Left ventricle myocardium superior (tissue), 1 donor: ENCODE measurements around the gene TMEM201. TPM values are rescaled to one million over a fixed set of nuclear protein-coding genes. Genes with fewer than 3 reads are reported as not detected.

ENCODE experiments used
- ATAC-seq: fragments of 200-7000 bp; cut with Tn5 transposase; one replicate; pipeline ENCODE4 v1.9.1; 2020; ENCODE audit warnings: mild to moderate bottlenecking, moderate library complexity
- DNase-seq: peaks from one replicate; pipeline ENCODE4 v3.0.0-alpha.2; 2020
- intact Hi-C: fragments of 100-400 bp; cut with micrococcal nuclease; formaldehyde crosslinking; loops from one replicate; pipeline ENCODE4 v1.11.0; 2022
- total RNA-seq: library from RNA; stranded (reverse); fragmentation: NEBNext Ultra II Directional; extraction: Animal tissue kit (Norgen Biotek cat#: 25700); gene quantifications from one replicate; pipeline ENCODE4 v1.2.1, GENCODE V29; 2021
- donor health status: DM: no; HTN: yes; CAD: no; lungs with severe emphysema.

TMEM201 gene
- total RNA-seq, 1 donor from 2014 or later, result 20.8 TPM

- intact Hi-C loops, result loop anchor here (1.0 kb wide), 1 partner anchor 78 kb away; no protein-coding TSS in a partner anchor
- DNase-seq (no peak), ATAC-seq (peak; percentile 68)
Observed at GRCh38 chr1:9573723-9574122, 15.0 kb upstream of the TMEM201 start.

DNA sequence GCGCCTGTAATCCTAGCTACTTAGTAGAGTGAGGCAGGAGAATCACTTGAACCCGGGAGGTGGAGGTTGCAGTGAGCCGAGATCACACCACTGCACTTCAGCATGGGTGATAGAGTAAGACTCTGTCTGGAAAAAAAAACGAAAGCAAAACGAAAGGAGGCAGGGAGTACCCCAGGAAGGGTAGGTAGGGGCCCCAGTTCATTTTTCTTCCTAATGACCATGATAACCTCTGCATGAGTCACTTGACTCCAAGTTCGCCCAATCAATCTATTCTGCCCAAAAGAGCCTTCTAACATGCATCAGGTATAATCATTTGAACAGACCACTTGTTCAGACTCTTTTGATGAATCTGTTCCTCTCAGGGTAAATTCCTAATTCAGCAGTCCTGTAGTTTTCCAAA lies 13.2 kb upstream of the TMEM201 start:
- intact Hi-C loops, result no loop called here

DNA sequence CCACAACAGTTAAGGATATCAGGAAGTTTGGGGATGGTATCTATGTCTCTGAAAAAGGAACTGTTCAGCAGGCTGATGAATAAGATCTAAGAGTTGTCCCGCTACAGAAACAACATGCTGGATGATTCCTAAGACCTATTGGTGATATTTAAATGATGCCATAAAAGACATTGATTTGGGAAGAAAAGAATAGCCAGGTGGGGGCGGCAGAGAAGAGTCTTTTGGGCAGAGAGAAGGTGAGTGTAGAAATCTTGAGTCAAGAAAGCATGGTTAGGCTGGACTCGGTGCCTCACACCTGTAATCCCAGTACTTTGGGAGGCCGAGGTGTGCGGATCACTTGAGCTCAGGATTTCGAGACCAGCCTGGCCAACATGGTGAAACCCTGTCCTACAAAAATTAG lies 11.8 kb upstream of the TMEM201 start:
- ATAC-seq (no peak), DNase-seq (no peak)
- intact Hi-C loops, result no loop called here

More for the DNA sequence above, 13.2 kb upstream of the TMEM201 start:
- no peak for DNase-seq
- no peak for ATAC-seq

- intact Hi-C loops, result no loop called here
- DNase-seq (no peak), ATAC-seq (no peak)
Observed at GRCh38 chr1:9577423-9577822, 11.3 kb upstream of the TMEM201 start.

DNA sequence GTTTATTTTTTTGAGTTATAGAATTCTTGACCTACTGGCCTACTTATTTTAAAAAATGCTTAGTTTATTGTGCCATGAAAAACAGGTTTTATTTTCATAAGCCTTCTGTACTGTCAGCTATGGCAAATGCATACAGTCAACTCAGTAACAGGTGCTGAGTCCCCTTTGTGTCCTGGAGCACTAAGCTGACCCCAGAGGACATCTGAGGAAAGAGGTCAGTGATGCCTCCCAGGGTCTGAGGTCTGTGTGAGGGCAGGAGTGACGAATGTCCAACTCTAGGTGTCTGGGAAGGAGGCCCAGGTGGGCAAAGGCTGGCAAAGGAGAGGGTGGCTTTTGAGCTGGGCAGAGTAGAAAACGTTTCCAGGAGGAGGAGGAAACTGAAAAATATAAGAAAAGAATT lies 7.8 kb upstream of the TMEM201 start:
- ATAC-seq, result no peak
- intact Hi-C loops, result no loop called here
- no peak for DNase-seq

DNA sequence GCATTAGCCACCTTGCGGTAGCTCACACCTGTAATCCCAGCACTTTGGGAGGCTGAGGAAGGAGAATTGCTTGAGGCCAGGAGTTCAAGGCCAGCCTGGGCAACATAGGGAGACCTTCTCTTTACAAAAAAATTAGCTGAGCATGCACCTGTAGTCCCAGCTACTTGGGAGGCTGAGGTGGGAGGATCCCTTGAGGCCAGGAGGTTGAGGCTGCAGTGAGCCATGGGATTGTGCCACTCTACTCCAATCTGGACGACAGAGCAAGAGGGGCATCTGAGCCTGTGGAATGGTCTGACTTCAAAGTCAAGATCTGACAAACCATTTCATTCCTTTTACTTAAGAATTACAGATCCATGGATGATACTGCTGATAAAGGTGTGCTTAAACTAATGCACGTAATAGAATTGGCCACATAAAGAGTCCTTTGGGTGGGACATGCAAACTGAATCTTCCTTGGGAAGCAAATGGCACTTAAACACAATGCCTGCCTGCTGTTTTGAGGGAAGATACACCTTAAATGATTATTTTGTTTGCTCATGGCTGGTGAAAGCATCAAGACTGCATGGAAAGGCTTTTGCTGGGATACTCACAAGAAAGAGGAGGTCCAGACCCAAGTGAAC lies 2.5 kb upstream of the TMEM201 start:
- no peak for ATAC-seq
- DNase-seq, result peak; percentile 6
- intact Hi-C loops, result no loop called here

- intact Hi-C loops, result no loop called here
- DNase-seq (peak; percentile 57), ATAC-seq (no peak)
Observed at GRCh38 chr1:9589144-9589718, 520 bp downstream of the TMEM201 start.

DNA sequence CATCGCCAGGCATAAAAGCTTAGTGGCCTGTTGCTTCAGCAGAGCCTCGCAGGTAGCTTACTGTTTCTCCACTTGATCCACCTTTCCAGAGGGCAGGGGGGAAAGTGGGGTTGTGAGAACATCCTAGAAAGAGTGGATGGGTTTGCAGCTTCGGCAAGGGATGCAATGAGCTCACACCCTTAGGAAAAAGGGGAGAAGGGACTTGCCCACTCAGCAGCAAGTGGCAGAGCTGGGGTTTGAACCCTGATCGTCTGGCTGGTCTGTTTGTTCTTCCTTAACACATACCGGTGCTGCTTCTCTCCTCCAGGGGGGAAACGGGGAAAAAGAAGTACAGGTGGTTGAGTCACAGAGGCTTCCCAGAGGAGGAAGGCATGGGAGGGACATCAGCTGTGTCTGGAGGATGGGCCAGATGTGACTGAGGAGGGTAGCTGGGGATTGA lies 1.0 kb downstream of the TMEM201 start:
- intact Hi-C loops, result no loop called here
- ATAC-seq (no peak), DNase-seq (no peak)

GRCh38 chr1:9590201-9590600 lies 1.5 kb downstream of the TMEM201 start:
- ATAC-seq, result no peak
- intact Hi-C loops, result no loop called here
- DNase-seq, result peak; percentile 21

GRCh38 chr1:9590945-9591668 lies 2.4 kb downstream of the TMEM201 start:
- ATAC-seq (no peak), DNase-seq (peak; percentile 26)
- intact Hi-C loops, result no loop called here

- DNase-seq (peak; percentile 51), ATAC-seq (peak; percentile 1)
- intact Hi-C loops, result no loop called here
Observed at GRCh38 chr1:9591669-9592509, 3.2 kb downstream of the TMEM201 start.

- intact Hi-C loops, result no loop called here
- DNase-seq (no peak), ATAC-seq (no peak)
Observed at GRCh38 chr1:9592510-9593075, 3.9 kb downstream of the TMEM201 start.

DNA sequence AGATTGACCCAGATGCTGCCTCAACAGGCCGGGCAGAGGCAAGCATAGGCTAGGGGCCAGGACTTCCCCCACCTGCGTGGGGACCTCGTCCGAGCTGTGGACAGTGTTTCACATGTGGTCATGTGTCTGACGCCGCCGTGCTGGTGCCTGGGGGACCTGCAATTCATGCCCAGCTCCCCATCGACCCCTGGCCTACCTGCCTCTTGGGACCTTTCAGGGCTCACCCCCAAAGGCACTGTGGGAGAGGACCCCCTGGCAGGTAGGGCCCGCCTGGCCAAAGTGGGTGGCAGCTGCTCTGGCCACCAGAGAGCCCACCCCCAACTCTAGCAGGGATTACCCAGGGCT lies 4.4 kb downstream of the TMEM201 start:
- ATAC-seq, result no peak
- no peak for DNase-seq
- intact Hi-C loops, result no loop called here

DNA sequence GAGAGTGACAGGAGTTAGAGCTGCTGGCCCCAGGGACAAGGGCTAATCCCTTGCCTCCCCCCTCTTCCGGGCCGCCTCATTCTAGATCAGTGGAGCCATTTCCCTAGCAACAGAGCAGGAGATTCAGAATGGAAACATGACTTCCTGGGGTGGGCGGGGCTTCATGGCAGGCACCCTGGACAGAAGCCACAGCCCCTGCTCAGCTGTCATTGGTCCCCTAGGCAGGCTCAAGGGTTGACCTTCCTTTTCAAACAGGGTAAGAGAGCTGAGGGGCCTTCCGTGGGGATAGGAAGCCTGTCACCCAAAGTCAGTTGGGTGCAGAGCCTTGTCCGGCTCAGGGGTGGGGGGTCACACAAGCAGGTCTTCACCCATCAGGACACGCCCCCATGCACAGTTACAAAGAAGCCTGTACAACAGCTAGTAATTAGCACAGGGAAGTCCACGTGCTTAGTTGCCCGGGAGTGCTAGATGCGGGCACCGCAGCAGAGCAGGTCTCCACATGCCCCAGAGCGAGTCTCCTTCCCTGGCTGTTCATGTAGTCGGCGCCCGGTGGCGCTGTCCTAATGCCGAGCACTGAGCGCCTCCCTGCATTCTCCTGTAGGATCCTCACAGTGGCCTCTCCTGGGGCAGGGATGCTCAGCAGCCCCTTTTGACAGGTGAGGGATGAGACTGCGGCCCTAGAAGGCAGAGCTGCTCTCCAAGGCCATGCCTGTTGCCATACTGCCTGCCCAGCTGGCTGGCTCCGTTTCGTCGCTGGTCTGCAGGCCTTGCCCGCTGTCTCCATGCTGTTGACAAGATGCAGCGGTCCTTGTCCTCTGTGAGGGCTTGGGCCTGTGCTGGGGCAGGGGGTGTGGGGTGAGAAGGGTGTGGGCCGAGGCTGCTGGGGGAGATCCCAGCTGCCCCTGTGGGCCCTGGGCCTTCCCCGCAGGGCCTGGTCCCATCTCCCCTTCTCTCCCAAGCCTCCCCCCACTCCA lies 5.1 kb downstream of the TMEM201 start:
- ATAC-seq (peak; percentile 51), DNase-seq (peak; percentile 81)
- intact Hi-C loops, result no loop called here

- intact Hi-C loops, result no loop called here
- ATAC-seq, result no peak
Observed at GRCh38 chr1:9594471-9595155, 5.9 kb downstream of the TMEM201 start.

DNA sequence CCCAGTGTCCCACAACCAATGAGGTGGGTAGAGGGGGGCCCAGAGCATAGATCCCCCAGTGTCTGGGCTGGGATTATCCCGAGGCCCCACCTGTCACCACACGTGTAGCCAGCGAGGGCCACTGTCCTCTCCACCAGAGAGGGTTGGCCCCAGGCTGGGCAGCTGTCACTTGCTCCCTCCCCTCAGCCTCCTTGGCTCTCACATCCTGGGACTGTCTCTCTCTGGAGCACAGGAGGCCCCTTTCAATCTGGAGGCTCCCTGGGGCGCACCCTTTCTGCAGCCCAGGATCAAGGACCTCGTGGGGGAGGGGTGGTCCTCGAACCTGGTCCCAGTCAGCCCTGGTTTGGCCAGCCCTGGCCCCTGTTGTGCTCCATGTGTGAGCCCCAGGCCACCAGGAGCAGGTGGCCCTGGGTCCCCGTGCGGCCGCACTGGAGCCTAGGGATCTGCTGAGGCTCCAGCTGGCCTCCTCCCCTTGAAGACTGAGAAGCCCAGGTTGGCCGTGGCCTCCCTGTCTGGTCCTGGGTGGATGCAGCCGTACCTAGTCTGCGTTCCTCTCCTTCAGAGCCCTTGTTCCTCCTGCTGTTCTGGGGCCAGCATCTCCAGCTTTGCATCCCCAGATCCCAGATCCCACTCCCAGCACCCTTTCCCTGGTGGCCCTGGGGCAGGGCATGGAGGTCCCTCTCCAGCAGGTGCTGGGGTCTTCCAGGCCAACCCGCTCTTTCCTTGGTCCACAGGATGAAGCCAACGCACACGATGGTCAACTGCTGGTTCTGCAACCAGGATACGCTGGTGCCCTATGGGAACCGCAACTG lies 6.7 kb downstream of the TMEM201 start:
- ATAC-seq (no peak), DNase-seq (no peak)
- intact Hi-C loops, result no loop called here

More at GRCh38 chr1:9594471-9595155, 5.9 kb downstream of the TMEM201 start:
- DNase-seq, result peak; percentile 24

- DNase-seq, result no peak
- intact Hi-C loops, result no loop called here
- ATAC-seq, result no peak
Observed at GRCh38 chr1:9595968-9596340, 7.2 kb downstream of the TMEM201 start.
